SK-N-SH treated with all-trans-retinoic acid at 6 μM for 48 hours (cell line): ENCODE measurements around the gene LONRF2.

Experiments used
- BACH2 ChIP-seq: fragments of 250-450 bp; sonication (Bioruptor Pico); IDR thresholded peaks from 2 replicates; pipeline ENCODE4 v1.9.0; 2021; ENCODE audit warnings: mild to moderate bottlenecking, borderline replicate concordance
- ESRRG ChIP-seq: fragments of 250-450 bp; sonication (Bioruptor Pico); IDR thresholded peaks from 2 replicates; pipeline ENCODE4 v1.6.1; 2021; ENCODE audit warnings: mild to moderate bottlenecking
- GLIS3 ChIP-seq: fragments of 250-450 bp; sonication (Bioruptor Pico); IDR thresholded peaks from 2 replicates; pipeline ENCODE4 v1.5.0; 2020; ENCODE audit warnings: mild to moderate bottlenecking, moderate library complexity
- PPARA ChIP-seq: fragments of 250-450 bp; sonication (Bioruptor Pico); IDR thresholded peaks from 2 replicates; pipeline ENCODE4 v1.5.0; 2020; ENCODE audit warnings: mild to moderate bottlenecking, borderline replicate concordance
- RARB ChIP-seq: fragments of 250-450 bp; sonication (Bioruptor Pico); IDR thresholded peaks from 2 replicates; pipeline ENCODE4 v1.8.0; 2021; ENCODE audit warnings: mild to moderate bottlenecking, moderate library complexity
- TOX ChIP-seq: fragments of 250-450 bp; sonication (Bioruptor Pico); IDR thresholded peaks from 2 replicates; pipeline ENCODE4 v1.8.0; 2021; ENCODE audit warnings: mild to moderate bottlenecking, moderate library complexity, borderline replicate concordance
- ZFP3 ChIP-seq: fragments of 250-450 bp; sonication (Bioruptor Pico); IDR thresholded peaks from 2 replicates; pipeline ENCODE4 v1.5.0; 2020; ENCODE audit warnings: mild to moderate bottlenecking, moderate library complexity
- ZNF70 ChIP-seq: fragments of 450-650 bp; formaldehyde crosslinking; IDR thresholded peaks from 2 replicates; pipeline ENCODE4 v1.5.0; 2020; ENCODE audit warnings: mild to moderate bottlenecking, moderate library complexity
- TF ChIP-seq, protein P1 (sequence below): fragments of 250-450 bp; sonication (Bioruptor Pico); IDR thresholded peaks from 2 replicates; pipeline ENCODE4 v1.8.0; 2020; ENCODE audit warnings: mild to moderate bottlenecking, moderate library complexity, borderline replicate concordance

DNA sequence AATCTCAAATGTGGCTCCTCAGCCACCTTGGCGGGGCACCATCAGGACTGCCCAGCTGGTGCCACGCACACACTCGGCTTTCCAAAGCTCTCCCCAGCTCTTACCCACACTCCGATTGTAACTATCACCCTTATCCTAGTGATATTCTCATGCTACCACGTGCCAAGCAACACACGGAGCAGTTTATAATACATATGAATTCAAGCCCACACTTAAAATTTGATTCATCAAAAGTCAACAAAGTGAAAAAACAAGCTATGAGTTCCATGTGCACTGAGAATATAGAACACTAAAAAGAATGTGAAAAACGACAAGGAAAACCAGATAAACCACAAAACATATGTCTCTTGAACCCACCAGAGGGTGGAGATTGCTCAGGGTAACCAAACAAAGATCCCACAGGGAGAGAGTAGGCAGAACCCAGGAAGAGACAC, 31.6 kb downstream of the LONRF2 start:
- TF ChIP-seq, protein P1, sequence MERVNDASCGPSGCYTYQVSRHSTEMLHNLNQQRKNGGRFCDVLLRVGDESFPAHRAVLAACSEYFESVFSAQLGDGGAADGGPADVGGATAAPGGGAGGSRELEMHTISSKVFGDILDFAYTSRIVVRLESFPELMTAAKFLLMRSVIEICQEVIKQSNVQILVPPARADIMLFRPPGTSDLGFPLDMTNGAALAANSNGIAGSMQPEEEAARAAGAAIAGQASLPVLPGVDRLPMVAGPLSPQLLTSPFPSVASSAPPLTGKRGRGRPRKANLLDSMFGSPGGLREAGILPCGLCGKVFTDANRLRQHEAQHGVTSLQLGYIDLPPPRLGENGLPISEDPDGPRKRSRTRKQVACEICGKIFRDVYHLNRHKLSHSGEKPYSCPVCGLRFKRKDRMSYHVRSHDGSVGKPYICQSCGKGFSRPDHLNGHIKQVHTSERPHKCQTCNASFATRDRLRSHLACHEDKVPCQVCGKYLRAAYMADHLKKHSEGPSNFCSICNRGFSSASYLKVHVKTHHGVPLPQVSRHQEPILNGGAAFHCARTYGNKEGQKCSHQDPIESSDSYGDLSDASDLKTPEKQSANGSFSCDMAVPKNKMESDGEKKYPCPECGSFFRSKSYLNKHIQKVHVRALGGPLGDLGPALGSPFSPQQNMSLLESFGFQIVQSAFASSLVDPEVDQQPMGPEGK: no peak
- TF ChIP-seq BACH2 (CRISPR knock-in tag) (no peak), ESRRG (CRISPR knock-in tag) (no peak), RARB (CRISPR knock-in tag) (no peak), TOX (no peak), ZFP3 (CRISPR knock-in tag) (no peak), GLIS3 (CRISPR knock-in tag) (no peak), ZNF70 (CRISPR knock-in tag) (no peak), PPARA (CRISPR knock-in tag) (no peak)
